ENCODE data around the gene LTB4R2. TPM values are rescaled to one million over a fixed set of nuclear protein-coding genes. Genes with fewer than 3 reads are reported as not detected.

LTB4R2 gene
- total RNA-seq, 1 experiment from 2014 or later = 3.2 TPM

DNA sequence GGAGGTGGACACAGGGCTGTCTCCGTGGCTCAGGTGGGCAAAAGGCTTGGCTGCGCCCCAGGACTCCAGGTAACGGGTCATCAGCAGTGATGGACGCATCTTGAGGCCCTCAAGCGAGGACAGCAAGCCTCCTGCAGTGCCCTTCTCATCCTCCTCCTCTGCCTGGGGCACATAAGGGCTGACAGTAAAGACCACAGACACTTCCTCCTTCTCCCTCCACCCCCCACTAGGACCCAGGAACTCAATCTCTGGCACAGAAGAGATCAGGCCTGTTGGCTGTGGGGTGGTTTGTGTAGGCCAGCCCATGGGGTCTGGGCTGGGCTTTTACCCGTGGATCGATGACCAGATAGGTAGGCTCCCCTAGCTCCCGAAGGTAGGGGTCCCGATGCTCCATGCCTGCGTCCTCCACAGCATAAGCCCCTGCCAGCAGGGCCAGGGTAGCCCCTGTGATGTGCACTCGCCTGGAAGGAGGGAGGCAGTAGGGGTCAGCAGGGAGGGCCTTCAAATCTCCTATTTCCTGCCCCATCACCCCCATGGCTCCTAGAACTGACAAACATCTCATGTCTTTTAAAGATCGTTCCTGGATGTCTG, 19.2 kb downstream of the LTB4R2 start:
- no peak for DNase-seq (ENCODE audit: low read depth, low spot score)
- in situ Hi-C loops (cut with HindIII; ENCODE audit: low pct_unique_long_range_greater_than_20kb, low sequenced_read_pairs) = no loop called here

DNA sequence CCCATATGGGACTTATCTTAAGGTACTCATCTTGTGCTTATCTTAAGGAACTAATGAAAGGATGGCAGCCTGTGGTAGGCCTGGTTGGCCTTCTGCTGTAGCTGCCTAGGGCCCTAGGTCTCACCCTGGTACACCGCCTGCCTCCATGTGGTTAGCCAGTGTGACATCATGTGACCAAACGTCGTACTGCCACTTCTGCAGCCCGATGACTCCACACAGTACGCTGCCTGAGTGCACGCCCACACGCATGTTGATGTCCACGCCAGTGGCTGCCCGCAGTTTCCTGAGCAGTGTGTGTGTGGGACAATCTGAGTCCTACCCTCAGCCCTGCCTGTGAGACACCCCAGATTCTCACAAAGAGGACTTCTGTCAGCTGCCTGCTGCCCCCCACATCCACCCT, 19.8 kb downstream of the LTB4R2 start:
- in situ Hi-C loops (cut with HindIII; ENCODE audit: low pct_unique_long_range_greater_than_20kb, low sequenced_read_pairs) = loop anchor here (10.0 kb wide), 1 partner anchor 95 kb away; the partner anchor contains the start of genes CBLN3 and KHNYN
- DNase-seq (ENCODE audit: low read depth, low spot score) = no peak

DNA sequence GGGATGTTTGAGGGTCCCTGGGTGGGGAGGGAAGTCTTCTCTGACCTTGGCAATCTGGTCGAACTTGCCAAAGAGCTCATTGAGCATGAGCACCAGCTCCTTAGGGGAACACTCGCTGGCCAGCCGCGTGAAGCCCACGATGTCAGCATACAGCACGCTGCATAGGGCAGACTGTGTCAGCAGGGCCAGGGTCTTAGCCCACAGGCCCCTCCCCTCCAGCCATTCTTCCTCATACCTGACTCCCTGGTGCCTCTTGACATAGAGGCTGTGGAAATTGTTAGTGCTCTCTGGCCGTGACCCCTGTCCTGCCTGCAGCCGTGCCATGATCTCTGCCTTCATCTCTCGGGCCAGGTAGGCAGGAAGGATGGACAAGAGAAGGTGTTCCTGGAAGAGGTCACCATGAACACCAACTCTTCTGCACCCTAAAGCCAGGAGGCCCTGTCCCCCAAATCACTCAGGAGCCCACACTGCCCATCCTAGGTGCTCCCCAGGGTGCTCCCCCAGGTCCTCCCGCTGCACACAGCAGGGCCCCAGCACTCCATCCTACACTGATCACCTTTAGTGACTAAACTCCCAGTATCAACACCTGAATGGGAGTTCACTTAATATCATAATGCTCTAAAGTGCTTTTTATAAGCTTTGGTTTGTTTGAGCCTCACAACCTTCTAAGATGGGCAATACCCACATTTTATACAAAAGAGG, 21.2 kb downstream of the LTB4R2 start:
- in situ Hi-C loops (cut with HindIII; ENCODE audit: low pct_unique_long_range_greater_than_20kb, low sequenced_read_pairs) = loop anchor here (10.0 kb wide), 1 partner anchor 94 kb away; the partner anchor contains the start of genes CBLN3 and KHNYN

DNA sequence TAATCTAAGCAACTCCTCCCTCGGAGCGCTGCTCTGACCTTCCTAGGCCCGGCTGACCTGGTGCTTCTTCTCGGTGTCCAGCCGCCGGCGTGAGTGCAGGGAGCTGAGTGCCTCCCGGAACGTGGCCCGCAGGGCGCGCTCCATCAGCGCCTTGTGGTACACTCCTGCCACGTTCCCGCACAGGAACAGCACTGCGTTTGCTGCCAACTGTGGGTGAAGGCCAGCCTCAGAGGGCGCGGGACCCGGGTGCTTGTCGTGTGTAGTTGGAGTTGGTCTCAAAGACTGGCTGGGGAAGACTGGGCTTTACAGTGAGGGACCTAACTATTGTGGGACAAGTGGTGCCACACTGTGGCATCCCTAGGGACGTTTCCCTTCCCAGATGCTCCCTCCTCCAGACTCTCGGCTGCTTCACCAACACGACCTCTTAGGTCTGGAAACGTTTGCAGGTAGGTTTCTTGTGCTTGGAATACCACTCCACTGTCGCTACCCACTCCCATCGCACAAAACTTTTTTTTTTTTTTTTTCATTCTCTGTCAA, 21.9 kb downstream of the LTB4R2 start:
- in situ Hi-C loops (cut with HindIII; ENCODE audit: low pct_unique_long_range_greater_than_20kb, low sequenced_read_pairs) = loop anchor here (10.0 kb wide), 1 partner anchor 93 kb away; the partner anchor contains the start of genes CBLN3 and KHNYN

More for the DNA sequence above, 21.2 kb downstream of the LTB4R2 start:
- DNase-seq (ENCODE audit: low read depth, low spot score) = no peak

DNA sequence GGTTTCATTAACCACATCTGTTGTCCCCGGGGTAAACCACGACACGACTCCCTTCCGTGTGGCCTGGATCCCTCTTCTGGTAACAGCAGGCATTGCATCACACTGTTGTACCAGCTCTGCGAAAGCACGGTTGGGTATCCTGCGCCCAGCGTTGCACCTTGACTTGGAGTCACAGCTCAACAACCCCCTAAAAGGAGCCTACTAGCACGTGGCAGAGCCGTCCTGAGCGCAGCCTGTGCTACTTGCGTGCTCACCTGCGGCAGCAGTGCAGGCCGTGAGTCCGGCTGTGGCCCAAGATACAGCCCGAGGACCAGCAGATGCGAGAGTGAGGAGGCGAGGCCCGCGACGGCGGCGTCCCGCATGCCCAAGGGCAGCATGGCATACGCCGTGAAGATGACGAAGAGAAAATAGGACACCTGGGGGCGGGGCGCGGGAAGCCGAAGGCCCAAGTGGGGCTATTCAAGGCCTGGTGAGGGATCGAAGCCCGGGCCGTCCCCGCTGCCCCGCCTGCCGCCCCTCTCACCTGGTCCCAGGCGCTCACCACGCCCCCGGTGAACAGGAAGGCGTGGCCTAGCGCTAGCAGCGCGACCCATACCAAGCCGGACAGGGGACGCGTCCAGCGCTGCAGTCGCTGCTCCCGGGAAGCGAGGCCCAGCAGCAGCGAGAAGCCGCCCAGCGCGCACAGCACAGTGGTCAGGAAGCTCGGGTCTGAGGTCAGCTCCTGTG, 22.5 kb downstream of the LTB4R2 start:
- peak; percentile 66 for DNase-seq (ENCODE audit: low read depth, low spot score)
- in situ Hi-C loops (cut with HindIII; ENCODE audit: low pct_unique_long_range_greater_than_20kb, low sequenced_read_pairs) = loop anchor here (10.0 kb wide), 1 partner anchor 92 kb away; the partner anchor contains the start of genes CBLN3 and KHNYN

More for the DNA sequence above, 21.9 kb downstream of the LTB4R2 start:
- DNase-seq (ENCODE audit: low read depth, low spot score) = no peak

DNA sequence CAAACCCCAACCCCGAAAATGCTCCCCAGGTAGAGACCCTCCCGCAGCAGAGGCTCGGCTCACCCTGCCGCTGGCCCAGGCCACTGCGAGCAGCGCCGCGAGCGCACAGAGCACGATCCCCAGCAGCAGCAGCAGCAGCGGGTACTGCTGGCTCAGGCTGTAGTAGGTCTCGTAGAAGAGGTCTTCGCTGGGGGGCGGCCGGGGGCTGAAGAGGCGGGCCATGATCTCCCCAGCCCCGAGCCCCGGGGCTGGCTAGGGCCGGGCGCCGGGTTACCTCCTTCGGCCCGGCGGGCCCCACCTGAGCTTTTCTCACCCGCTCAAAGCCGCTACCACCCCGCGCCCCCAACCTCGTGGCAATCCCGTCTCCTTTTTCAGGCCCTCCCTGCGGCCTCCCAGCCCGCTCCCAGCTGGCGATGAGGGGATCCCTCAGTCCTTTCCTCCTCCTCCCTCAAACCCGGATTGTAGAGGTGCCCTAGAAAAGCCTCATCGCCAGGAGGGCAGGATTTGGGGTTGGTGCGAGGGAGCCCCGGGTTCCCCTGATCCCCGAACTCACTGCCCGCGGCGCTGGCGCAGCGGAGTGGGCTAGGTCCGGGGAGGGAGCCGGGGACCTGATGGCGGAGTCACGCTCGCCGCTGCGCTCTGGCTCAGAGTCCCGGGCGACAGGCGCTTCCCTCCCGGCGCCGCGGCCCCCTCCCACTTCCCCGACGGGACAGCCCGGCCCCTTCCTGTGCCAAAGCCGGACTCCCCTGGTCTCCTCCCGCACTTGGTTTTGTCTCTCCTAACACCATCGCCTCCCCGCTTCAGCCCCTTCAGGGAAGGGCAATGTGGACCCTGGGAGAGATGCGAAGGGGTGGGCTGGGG, 24.7 kb downstream of the LTB4R2 start, which contains the start of gene ADCY4:
TSS of gene ADCY4 (minus strand) at position 641 of the 861 bp plus-strand sequence. CDS start at position 222, 419 bp downstream.
- DNase-seq (ENCODE audit: low read depth, low spot score) = no peak
- in situ Hi-C loops (cut with HindIII; ENCODE audit: low pct_unique_long_range_greater_than_20kb, low sequenced_read_pairs) = loop anchor here (10.0 kb wide), 1 partner anchor 90 kb away; the partner anchor contains the start of genes CBLN3 and KHNYN

DNA sequence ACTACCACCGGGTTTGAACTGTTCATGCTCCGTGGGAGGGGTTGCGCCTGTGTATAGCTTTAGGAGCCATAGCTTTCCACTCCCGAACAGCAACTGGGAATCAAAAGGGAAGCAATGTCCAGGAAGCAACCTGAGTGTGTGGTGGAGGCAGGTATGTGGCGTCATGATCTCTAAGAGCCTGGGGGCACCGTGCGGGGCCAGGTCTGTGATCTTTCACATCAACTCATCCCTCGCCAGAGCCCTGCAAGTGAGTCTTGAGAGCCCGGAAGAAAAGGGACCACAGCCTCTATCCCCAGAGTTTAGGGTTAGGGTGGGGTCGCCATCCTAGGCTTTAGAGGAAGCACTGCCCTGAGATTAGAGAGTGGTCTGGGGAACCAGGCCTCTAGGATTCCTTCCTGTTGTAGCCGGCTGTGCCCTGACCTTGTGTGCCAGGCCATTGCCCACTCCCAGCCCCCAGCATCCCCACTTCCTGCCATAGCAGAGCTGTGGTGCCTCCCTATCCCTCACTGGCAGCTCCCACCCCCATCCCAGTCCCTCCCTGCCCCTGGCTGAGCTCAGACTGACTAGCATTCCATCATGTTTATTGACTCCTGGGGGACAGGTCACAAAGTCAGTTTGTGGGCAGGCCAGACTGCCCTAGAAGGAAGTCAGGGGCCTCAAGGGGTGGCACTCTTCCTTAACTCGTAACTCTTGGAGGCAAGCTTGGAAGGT, 25.7 kb downstream of the LTB4R2 start:
- DNase-seq (ENCODE audit: low read depth, low spot score) = no peak
- in situ Hi-C loops (cut with HindIII; ENCODE audit: low pct_unique_long_range_greater_than_20kb, low sequenced_read_pairs) = loop anchor here (10.0 kb wide), 1 partner anchor 89 kb away; the partner anchor contains the start of genes CBLN3 and KHNYN

DNA sequence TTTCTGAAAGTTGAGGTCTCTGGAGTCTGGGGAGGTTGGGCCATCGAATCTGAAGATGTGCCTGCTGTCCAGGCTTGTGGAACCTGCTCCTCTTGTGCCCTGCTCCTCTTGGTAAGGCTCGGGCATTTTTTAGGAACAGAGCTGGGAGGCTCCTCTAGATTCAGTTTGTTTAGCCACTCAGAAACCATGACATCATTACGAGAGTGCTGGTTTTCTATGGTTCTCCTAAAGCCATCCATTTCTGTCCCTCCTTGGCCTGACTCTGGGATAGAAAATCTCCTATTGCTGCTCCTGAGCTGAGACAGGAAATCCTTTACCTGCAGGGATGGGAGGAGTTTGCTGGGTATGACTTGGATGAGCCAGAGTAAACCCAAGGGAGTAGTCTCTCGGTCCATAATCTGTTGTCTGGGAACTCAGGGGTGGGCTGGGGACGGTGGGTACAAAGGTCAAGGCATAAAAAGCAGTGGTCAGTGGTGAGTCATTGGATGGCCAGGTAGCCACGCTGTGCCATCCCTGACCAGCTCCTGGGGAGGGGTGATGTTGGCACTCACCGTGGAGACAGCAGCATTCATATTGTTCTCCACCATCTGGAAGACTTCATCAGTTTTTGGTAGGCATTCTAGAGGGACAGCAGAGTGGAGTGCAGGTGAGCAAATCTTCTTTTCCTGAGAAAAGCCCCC, 27.3 kb downstream of the LTB4R2 start:
- in situ Hi-C loops (cut with HindIII; ENCODE audit: low pct_unique_long_range_greater_than_20kb, low sequenced_read_pairs) = loop anchor here (10.0 kb wide), 1 partner anchor 88 kb away; the partner anchor contains the start of genes CBLN3 and KHNYN
- DNase-seq (ENCODE audit: low read depth, low spot score) = no peak

DNA sequence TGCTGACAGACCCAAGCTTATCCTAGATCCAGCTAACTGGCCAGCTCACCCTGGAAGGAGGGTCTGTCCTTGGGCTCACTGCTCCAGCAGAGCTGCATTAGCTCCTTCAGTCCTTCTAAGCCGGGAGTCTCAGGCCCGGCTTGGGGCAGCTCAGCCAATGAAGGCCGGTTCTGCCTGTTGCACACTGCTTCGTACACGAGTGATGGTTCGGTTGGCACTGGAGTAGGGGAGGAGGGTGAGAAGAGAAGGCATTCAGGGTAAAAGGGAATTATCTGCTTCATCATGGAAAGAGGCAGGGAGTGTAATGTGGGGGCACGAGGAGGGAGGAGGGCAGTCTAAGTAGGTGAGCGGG, 27.9 kb downstream of the LTB4R2 start:
- in situ Hi-C loops (cut with HindIII; ENCODE audit: low pct_unique_long_range_greater_than_20kb, low sequenced_read_pairs) = loop anchor here (10.0 kb wide), 1 partner anchor 87 kb away; the partner anchor contains the start of genes CBLN3 and KHNYN
- no peak for DNase-seq (ENCODE audit: low read depth, low spot score)

DNA sequence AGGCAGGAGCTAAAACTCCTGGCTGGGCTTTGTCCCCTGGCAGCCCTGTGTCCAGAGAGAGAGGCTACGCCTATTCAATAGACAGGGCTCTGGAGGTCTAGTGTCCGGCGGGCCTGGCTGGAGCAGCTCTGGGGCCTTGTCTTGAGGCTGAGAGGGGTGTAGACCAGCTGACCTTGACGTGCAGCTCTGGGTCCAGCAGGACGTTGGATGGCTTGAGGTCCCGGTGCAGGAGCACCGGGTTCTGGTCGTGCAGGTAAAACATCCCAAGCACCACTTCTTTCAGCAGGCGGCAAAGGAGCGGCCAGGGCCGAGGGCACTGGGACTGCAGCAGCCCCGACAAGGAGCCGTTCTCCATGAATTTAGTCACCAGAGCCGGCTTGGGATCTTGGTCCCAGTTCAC, 28.9 kb downstream of the LTB4R2 start:
- no peak for DNase-seq (ENCODE audit: low read depth, low spot score)
- in situ Hi-C loops (cut with HindIII; ENCODE audit: low pct_unique_long_range_greater_than_20kb, low sequenced_read_pairs) = loop anchor here (10.0 kb wide), 1 partner anchor 86 kb away; the partner anchor contains the start of genes CBLN3 and KHNYN

DNA sequence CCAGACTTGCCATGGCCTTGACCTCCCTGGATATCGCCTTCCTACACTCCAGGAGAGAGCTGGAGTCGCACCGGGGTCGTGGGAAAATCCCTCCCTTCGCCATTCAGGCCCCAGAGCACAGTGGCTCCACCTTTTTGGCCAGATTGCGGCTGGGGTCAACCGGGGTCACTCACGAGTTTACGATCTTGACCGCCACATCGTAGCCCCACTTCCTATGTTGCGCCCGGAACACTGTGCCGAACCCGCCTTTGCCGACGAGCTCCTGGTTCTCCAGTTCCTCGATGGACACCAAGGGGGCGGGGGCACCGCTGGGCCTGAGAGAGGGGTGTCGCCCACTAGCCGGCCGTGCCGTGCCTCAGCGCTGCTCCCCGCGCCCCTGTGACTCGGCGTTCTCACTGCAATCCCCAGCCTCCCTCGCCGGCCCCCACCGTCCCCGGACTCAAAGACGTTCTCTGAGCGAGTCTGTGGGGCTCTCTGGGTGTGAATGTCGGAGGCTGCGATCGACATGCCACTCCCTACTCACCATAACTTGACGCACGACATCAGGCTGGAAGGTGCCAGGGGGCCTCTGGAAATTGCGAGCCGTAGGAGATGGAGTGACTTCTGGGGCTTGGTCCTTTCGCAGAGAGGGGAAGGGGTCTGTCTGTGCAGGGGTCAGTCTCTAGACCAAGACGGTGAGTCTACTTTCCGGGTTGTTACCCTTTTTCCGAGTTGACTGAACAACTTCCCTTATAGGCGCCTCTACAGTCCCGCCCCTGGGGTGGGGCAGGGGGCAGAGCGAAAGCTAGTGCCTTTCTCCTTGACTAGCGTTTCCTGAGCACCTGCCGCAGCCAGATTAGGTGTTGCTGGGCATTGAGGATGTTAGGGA, 29.6 kb downstream of the LTB4R2 start, which contains the start of gene RIPK3:
TSS of gene RIPK3 (minus strand) at position 708 of the 868 bp plus-strand sequence. CDS start at position 543, 165 bp downstream.
- in situ Hi-C loops (cut with HindIII; ENCODE audit: low pct_unique_long_range_greater_than_20kb, low sequenced_read_pairs) = loop anchor here (10.0 kb wide), 1 partner anchor 85 kb away; the partner anchor contains the start of genes CBLN3 and KHNYN
- no peak for DNase-seq (ENCODE audit: low read depth, low spot score)

DNA sequence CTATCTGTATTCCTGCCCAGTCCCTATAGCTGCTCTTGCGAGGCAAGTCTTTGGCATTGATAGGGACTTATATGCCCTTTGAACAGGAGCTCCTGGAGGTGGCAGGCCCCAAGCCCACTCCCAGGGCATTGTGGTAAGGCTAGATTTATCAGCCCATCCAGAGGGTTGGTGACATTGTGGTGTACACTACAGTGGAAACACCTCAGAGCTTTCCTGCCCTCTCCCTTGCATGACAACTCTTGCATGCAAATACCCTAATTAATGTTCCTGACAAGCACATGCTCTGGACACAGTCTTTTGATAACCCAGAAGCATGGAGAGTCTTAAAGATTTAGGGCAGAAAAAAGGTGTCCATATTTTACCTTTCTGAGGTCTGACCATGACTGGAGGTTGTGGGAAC, 30.7 kb downstream of the LTB4R2 start:
- DNase-seq (ENCODE audit: low read depth, low spot score) = no peak
- in situ Hi-C loops (cut with HindIII; ENCODE audit: low pct_unique_long_range_greater_than_20kb, low sequenced_read_pairs) = no loop called here

DNA sequence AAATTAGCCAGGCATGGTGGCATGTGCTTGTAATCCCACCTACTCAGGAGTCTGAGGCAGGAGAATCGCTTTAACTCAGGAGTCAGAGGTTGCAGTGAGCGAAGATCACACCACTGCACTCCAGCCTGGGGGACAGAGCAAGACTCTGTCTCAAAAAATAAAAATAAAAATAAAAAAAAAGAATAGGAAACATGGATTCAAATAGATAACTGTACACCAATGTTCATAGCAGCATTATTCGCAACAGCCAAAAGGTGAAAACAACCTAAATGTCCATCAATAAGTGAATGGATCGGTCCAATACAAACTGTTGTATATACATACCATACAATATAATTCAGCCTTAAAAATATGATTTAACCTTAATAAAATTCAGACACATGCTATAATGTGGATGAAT, 32.9 kb downstream of the LTB4R2 start:
- in situ Hi-C loops (cut with HindIII; ENCODE audit: low pct_unique_long_range_greater_than_20kb, low sequenced_read_pairs) = no loop called here

DNA sequence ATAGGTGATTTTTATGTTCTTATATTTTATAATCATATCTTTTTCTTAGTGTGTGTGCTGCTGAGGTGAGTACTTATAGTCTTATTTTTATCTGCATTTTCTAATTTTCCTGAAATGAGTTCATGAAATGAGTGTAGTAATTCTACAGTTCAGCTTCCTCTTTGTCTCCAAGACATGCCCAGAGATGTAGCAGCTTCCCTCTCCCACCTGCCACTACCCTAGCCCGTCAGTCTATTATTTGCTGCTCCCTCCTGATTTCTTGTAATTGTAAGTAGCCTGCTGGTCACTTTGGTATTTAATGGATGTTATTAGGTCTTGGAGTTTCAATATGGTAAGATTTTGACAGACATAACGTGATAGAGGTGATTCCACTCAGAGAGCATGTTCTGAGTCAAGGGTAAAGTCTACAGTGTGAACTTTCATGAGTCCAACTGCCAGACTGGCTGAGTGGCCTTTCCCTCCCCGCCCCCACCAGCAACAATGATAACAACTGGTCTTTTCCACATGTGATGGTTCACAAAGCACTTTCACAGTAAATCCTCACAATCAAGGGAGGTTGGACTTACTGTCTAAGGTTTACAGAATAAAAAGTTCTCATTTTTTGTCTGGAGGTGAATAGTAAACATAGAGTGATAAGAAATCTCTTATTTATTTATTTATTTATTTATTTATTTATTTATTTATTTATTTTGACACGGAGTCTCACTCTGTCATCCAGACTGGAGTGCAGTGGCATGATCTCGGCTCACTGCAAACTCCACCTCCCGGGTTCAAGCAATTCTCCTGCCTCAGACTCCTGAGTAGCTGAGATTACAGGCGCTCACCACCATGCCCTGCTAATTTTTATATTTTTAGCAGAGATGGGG, 34.1 kb downstream of the LTB4R2 start:
- in situ Hi-C loops (cut with HindIII; ENCODE audit: low pct_unique_long_range_greater_than_20kb, low sequenced_read_pairs) = no loop called here
- no peak for DNase-seq (ENCODE audit: low read depth, low spot score)

More for the DNA sequence above, 32.9 kb downstream of the LTB4R2 start:
- DNase-seq (ENCODE audit: low read depth, low spot score) = no peak
